Esophagus muscularis mucosa (tissue), 4 donors: ENCODE measurements around the gene SEH1L. TPM values are rescaled to one million over a fixed set of nuclear protein-coding genes. Genes with fewer than 3 reads are reported as not detected.
A peak's percentile ranks its signal among the peaks of the same experiment; 100 is the strongest.

Source experiments
- DNase-seq: peaks from one replicate; pipeline ENCODE4 v3.0.0-alpha.2; 2017; ENCODE audit errors: extremely low spot score
- H3K27ac ChIP-seq, 4 donors: fragments of 200-600 bp; sonication (generic); replicated peaks in 1 of 4; 1 replicate in 3 of 4; 2 replicates in 1 of 4; pipeline ENCODE4 v1.5.1; 2016 to 2019; ENCODE audit warnings: mild to moderate bottlenecking in 1 of 4
- H3K27me3 ChIP-seq, 4 donors: fragments of 200-600 bp; sonication (generic); one replicate each; pipeline versions ENCODE4 v1.5.1 to v1.6.0; 2016 to 2019
- H3K36me3 ChIP-seq, 4 donors: fragments of 200-600 bp; sonication (generic); one replicate each; pipeline ENCODE4 v1.5.1; 2016 to 2019
- H3K4me1 ChIP-seq, 4 donors: fragments of 200-600 bp; sonication (generic); one replicate each; pipeline ENCODE4 v1.5.1; 2016 to 2019
- H3K4me3 ChIP-seq, 4 donors: fragments of 200-600 bp; sonication (generic); 1 replicate in 2 of 4; 2 replicates in 2 of 4; pipeline ENCODE4 v1.5.1; 2016 to 2019; ENCODE audit warnings: mild to moderate bottlenecking in 4 of 4, moderate library complexity in 1 of 4
- H3K9me3 ChIP-seq, 4 donors: fragments of 200-600 bp; sonication (generic); 1 replicate in 3 of 4; 2 replicates in 1 of 4; pipeline ENCODE4 v1.5.1; 2016 to 2019
- CTCF ChIP-seq, 3 experiments: fragments of 200-600 bp in 2 of 3; fragments of 450-650 bp in 1 of 3; sonication (generic) in 2 of 3; IDR thresholded peaks; one replicate each; pipeline ENCODE4 v1.5.1; 2017 to 2019; ENCODE audit warnings: antibody characterized with exemption in 3 of 3, mild to moderate bottlenecking in 2 of 3, moderate library complexity in 1 of 3
- EP300 ChIP-seq: sonication (generic); formaldehyde crosslinking; IDR thresholded peaks from one replicate; pipeline ENCODE4 v1.6.1; 2017; ENCODE audit warnings: antibody characterized with exemption
- POLR2A ChIP-seq: fragments of 450-650 bp; IDR thresholded peaks from one replicate; pipeline ENCODE4 v1.6.1; 2017; ENCODE audit warnings: antibody characterized with exemption, moderate library complexity, mild to moderate bottlenecking, low read depth
- POLR2AphosphoS5 ChIP-seq, 2 donors: sonication (generic); formaldehyde crosslinking; IDR thresholded peaks; one replicate each; pipeline ENCODE4 v1.6.1; 2017; ENCODE audit warnings: antibody characterized with exemption in 2 of 2
- WGBS: methylation state at CpG from one replicate; pipeline ENCODE4 v1.1.5; 2018; 5-methylcytosine and 5-hydroxymethylcytosine counted together
- intact Hi-C: fragments of 100-400 bp; cut with DNase I; formaldehyde crosslinking; loops from one replicate; pipeline ENCODE4 v1.15.1; 2023
- total RNA-seq, 4 donors: library from RNA; depleted of rRNA; stranded (reverse); fragments of >200 nt; gene quantifications; one replicate each; pipeline versions ENCODE4 v1.1.0 to v1.2.1, GENCODE V29; 2016

The SEH1L gene
- total RNA-seq, 4 donors from 2014 or later, result 18.0 to 42.6 (median 23.2) TPM

- no peak for DNase-seq
- Histone ChIP-seq H3K4me1 (peaks cover 16 to 32% (median 25%) of the 10 kb centered on the region in 4 donors), H3K36me3 (peaks cover 0 to 4% (median 2%) of the 10 kb centered on the region in 4 donors), H3K27ac (peak overlapping the region; percentile 79 to 91 (median 86)), H3K27me3 (no peaks in the 10 kb centered on the region), H3K9me3 (no peaks in the 10 kb centered on the region), H3K4me3 (peak overlapping the region; percentile 70 to 92 (median 78))
- WGBS, result 1% methylated on average over 7 of the region's 7 CpGs
- intact Hi-C loops, result loop anchor here (2.0 kb wide), 1 partner anchor 43 kb away; the partner anchor contains the start of gene SEH1L
- TF ChIP-seq CTCF (IDR thresholded peaks at IDR 0.05) (no peak), EP300 (no peak), POLR2AphosphoS5 (IDR thresholded peaks at IDR 0.05) (no peak), POLR2A (no peak)
Observed at GRCh38 chr18:12991821-12992179, 44.0 kb downstream of the SEH1L start.

GRCh38 chr18:12993439-12993838 lies 45.6 kb downstream of the SEH1L start:
- H3K36me3 ChIP-seq, result no peaks in the 10 kb centered on the region
- no peak overlapping the region for H3K4me3 ChIP-seq
- no peak for DNase-seq
- intact Hi-C loops, result no loop called here
- H3K9me3 ChIP-seq, result no peaks in the 10 kb centered on the region
- no peaks in the 10 kb centered on the region for H3K27me3 ChIP-seq
- no peak for TF ChIP-seq POLR2AphosphoS5 (IDR thresholded peaks at IDR 0.05)
- TF ChIP-seq EP300, result no peak
- no peak for TF ChIP-seq CTCF (IDR thresholded peaks at IDR 0.05)
- no peak for TF ChIP-seq POLR2A
- no peak overlapping the region for H3K27ac ChIP-seq
- 74% methylated on average over 2 of the region's 2 CpGs for WGBS
- H3K4me1 ChIP-seq, result peaks cover 16 to 37% (median 25%) of the 10 kb centered on the region in 4 donors

- no peak for DNase-seq
- Histone ChIP-seq H3K9me3 (no peaks in the 10 kb centered on the region), H3K36me3 (peaks cover 0 to 4% (median 2%) of the 10 kb centered on the region in 4 donors), H3K27me3 (no peaks in the 10 kb centered on the region), H3K27ac (no peak overlapping the region), H3K4me3 (no peak overlapping the region), H3K4me1 (peaks cover 15 to 32% (median 21%) of the 10 kb centered on the region in 4 donors)
- no peak for TF ChIP-seq CTCF (IDR thresholded peaks at IDR 0.05)
- intact Hi-C loops, result no loop called here
- WGBS, result 100% methylated on average over 2 of the region's 2 CpGs
Observed at GRCh38 chr18:12995424-12995823, 47.6 kb downstream of the SEH1L start.

- no peak for DNase-seq
- H3K27ac ChIP-seq, result no peak overlapping the region
Observed at GRCh38 chr18:12995952-12996477, 48.2 kb downstream of the SEH1L start.

More at GRCh38 chr18:12995952-12996477, 48.2 kb downstream of the SEH1L start:
- TF ChIP-seq CTCF (IDR thresholded peaks at IDR 0.05) (no peak), EP300 (no peak), POLR2A (no peak), POLR2AphosphoS5 (IDR thresholded peaks at IDR 0.05) (no peak)
- no peak overlapping the region for H3K4me3 ChIP-seq
- peaks cover 0 to 9% (median 4%) of the 10 kb centered on the region in 4 donors for H3K36me3 ChIP-seq
- 93% methylated on average over 6 of the region's 6 CpGs for WGBS
- H3K9me3 ChIP-seq, result no peaks in the 10 kb centered on the region
- intact Hi-C loops, result no loop called here
- no peaks in the 10 kb centered on the region for H3K27me3 ChIP-seq
- H3K4me1 ChIP-seq, result peaks cover 12 to 28% (median 18%) of the 10 kb centered on the region in 4 donors
